HCT116 (cell line): ENCODE results near the gene APLN. TPM values are rescaled to one million over a fixed set of nuclear protein-coding genes. Genes with fewer than 3 reads are reported as not detected.

Experiments
- ATAC-seq: fragments of 200-7000 bp; cut with Tn5 transposase; 2 replicates; pipeline ENCODE4 v1.9.1; 2020; ENCODE audit warnings: mild to moderate bottlenecking, moderate library complexity
- BruUV-seq: library from RNA; stranded (reverse); fragments of 400-500 nt; replicated peaks from 2 replicates; lab custom pipeline; 2021; lab: Mats Ljungman, UMichigan
- CTCF ChIA-PET: fragments of 300-600 bp; sonication (Branson Sonifier 250); formaldehyde crosslinking; loops from one replicate; lab custom pipeline; 2021; ENCODE audit warnings: antibody characterized with exemption; lab: Charles Lee
- POLR2A ChIA-PET: fragments of 300-600, 350-600 bp; sonication (Branson Sonifier 250); formaldehyde crosslinking; loops from one replicate; lab custom pipeline; 2021; ENCODE audit warnings: antibody characterized with exemption; lab: Charles Lee
- RAD21 ChIA-PET, 2 experiments: fragments of 300-600 bp; sonication (Branson Sonifier 250); formaldehyde crosslinking; loops; one replicate each; lab custom pipeline; 2023; ENCODE audit warnings: low total read pairs in 2 of 2; ENCODE audit not compliant: uncharacterized antibody in 2 of 2, unreplicated experiment in 2 of 2, low non-redundant PET in 1 of 2; lab: Charles Lee
- DNase-seq: peaks from one replicate; pipeline ENCODE4 v3.0.0-alpha.2; 2010; ENCODE audit warnings: low read depth, low spot score
- H2AFZ ChIP-seq: fragments of 200-600 bp; shearing (Covaris generic), sonication (generic); 2 replicates; pipeline ENCODE4 v1.6.1; 2017; ENCODE audit warnings: low read depth, mixed run types, mixed read lengths, antibody characterized with exemption, low read length; ENCODE audit not compliant: poor library complexity, severe bottlenecking
- H3K27ac ChIP-seq: 2 replicates; pipeline ENCODE4 v1.5.1; 2012; ENCODE audit warnings: low read depth, low read length
- H3K27me3 ChIP-seq: fragments of 200-600 bp; sonication (generic); 2 replicates; pipeline ENCODE4 v1.6.1; 2016; ENCODE audit warnings: mixed run types, low read length, mixed read lengths; ENCODE audit not compliant: insufficient read depth
- H3K36me3 ChIP-seq, 2 experiments: fragments of 200-500 bp in 1 of 2; fragments of 200-600 bp in 1 of 2; sonication (Bioruptor generic) in 1 of 2; sonication (generic) in 1 of 2; 2 replicates each; pipeline versions ENCODE4 v1.5.1 to v1.6.1; 2014 to 2016; ENCODE audit warnings: low read length in 2 of 2, inconsistent platforms in 1 of 2, mixed read lengths in 1 of 2, mixed run types in 1 of 2; ENCODE audit not compliant: insufficient read depth in 2 of 2, control insufficient read depth in 1 of 2
- H3K4me1 ChIP-seq, 2 experiments: fragments of 200-600 bp in 1 of 2; sonication (generic) in 1 of 2; 2 replicates each; pipeline versions ENCODE4 v1.5.1 to v1.6.1; 2012 to 2017; ENCODE audit warnings: low read length in 2 of 2, inconsistent platforms in 1 of 2, mild to moderate bottlenecking in 1 of 2, mixed read lengths in 1 of 2, mixed run types in 1 of 2, moderate library complexity in 1 of 2; ENCODE audit not compliant: insufficient read depth in 2 of 2, control insufficient read depth in 1 of 2
- H3K4me2 ChIP-seq: fragments of 200-600 bp; sonication (generic); 2 replicates; pipeline ENCODE4 v1.6.1; 2017; ENCODE audit warnings: mixed run types, low read length, mixed read lengths
- H3K4me3 ChIP-seq, 2 experiments: fragments of 200-600 bp in 1 of 2; sonication (generic) in 1 of 2; replicated peaks in 1 of 2; 2 replicates each; pipeline ENCODE4 v1.5.1; 2011 to 2016; ENCODE audit warnings: low read length in 2 of 2, control low read depth in 1 of 2, low read depth in 1 of 2, mild to moderate bottlenecking in 1 of 2, mixed read lengths in 1 of 2, mixed run types in 1 of 2
- H3K79me2 ChIP-seq: fragments of 200-600 bp; sonication (generic); 2 replicates; pipeline ENCODE4 v1.6.1; 2017; ENCODE audit warnings: mild to moderate bottlenecking, mixed run types, low read length, moderate library complexity, mixed read lengths; ENCODE audit not compliant: insufficient read depth
- H3K9ac ChIP-seq: fragments of 200-600 bp; sonication (generic); 2 replicates; pipeline ENCODE4 v1.6.1; 2016; ENCODE audit warnings: low read length, mixed read lengths
- H3K9me2 ChIP-seq: fragments of 200-600 bp; sonication (generic), shearing (Covaris generic); 2 replicates; pipeline ENCODE4 v1.6.1; 2017; ENCODE audit warnings: mixed run types, mild to moderate bottlenecking, moderate library complexity; ENCODE audit not compliant: insufficient read depth
- H3K9me3 ChIP-seq, 2 experiments: fragments of 200-500 bp in 1 of 2; fragments of 200-600 bp in 1 of 2; sonication (Bioruptor generic) in 1 of 2; sonication (generic) in 1 of 2; 2 replicates each; pipeline ENCODE4 v1.6.1; 2014 to 2017; ENCODE audit warnings: low read length in 2 of 2, mixed read lengths in 2 of 2, inconsistent platforms in 1 of 2, low read depth in 1 of 2, mild to moderate bottlenecking in 1 of 2, mixed run types in 1 of 2, moderate library complexity in 1 of 2; ENCODE audit not compliant: control insufficient read depth in 1 of 2, insufficient read depth in 1 of 2
- H4K20me1 ChIP-seq: fragments of 200-600 bp; sonication (generic), shearing (Covaris generic); 2 replicates; pipeline ENCODE4 v1.6.1; 2017; ENCODE audit warnings: mixed run types, mild to moderate bottlenecking, moderate library complexity; ENCODE audit not compliant: insufficient read depth
- ATF3 ChIP-seq: IDR thresholded peaks from 2 replicates; pipeline ENCODE4 v1.6.1; 2012
- CBX3 ChIP-seq: IDR thresholded peaks from 2 replicates; pipeline ENCODE4 v1.6.1; 2012; ENCODE audit warnings: low read depth
- EZH2phosphoT487 ChIP-seq: fragments of 200-600 bp; IDR thresholded peaks from 2 replicates; pipeline ENCODE4 v1.6.1; 2018; ENCODE audit warnings: antibody characterized with exemption, borderline replicate concordance
- MAX ChIP-seq: IDR thresholded peaks from 2 replicates; pipeline ENCODE4 v1.6.1; 2012
- POLR2A ChIP-seq: IDR thresholded peaks from 2 replicates; pipeline ENCODE4 v1.7.0; 2011; ENCODE audit warnings: borderline replicate concordance; ENCODE audit not compliant: insufficient read depth, insufficient read length; ENCODE audit errors: extremely low read depth
- SIN3A ChIP-seq: IDR thresholded peaks from 2 replicates; pipeline ENCODE4 v1.6.1; 2012; ENCODE audit warnings: low read depth
- TCF7L2 ChIP-seq: IDR thresholded peaks from 2 replicates; pipeline ENCODE4 v1.7.0; 2011; ENCODE audit warnings: borderline replicate concordance, inconsistent platforms; ENCODE audit not compliant: insufficient read depth, insufficient read length; ENCODE audit errors: extremely low read depth
- YY1 ChIP-seq: IDR thresholded peaks from 2 replicates; pipeline ENCODE4 v1.6.1; 2011; ENCODE audit warnings: low read length, low read depth, moderate library complexity, mild to moderate bottlenecking; ENCODE audit not compliant: insufficient replicate concordance; ENCODE audit errors: extremely low read depth
- ZNF274 ChIP-seq: fragments of 200-500 bp; sonication (Bioruptor generic); IDR thresholded peaks from 2 replicates; pipeline ENCODE4 v1.6.1; 2014; ENCODE audit warnings: mild to moderate bottlenecking, low read depth, low read length, inconsistent platforms
- intact Hi-C: fragments of 100-400 bp; cut with micrococcal nuclease; formaldehyde crosslinking; loops from 2 replicates; pipeline ENCODE4 v1.10.0; 2022
- total RNA-seq: library from RNA; stranded (reverse); gene quantifications from one replicate; pipeline ENCODE4 v1.2.1, GENCODE V29; 2021; ENCODE audit not compliant: unreplicated experiment

Gene APLN
- total RNA-seq, 1 experiment from 2014 or later, result 0.22 TPM

GRCh38 chrX:129689796-129690195, 35.0 kb upstream of the APLN start:
- H3K9me3 ChIP-seq, result no peaks in the 10 kb centered on the region
- no peak overlapping the region for H2AFZ ChIP-seq
- no peaks in the 10 kb centered on the region for H3K27me3 ChIP-seq
- no peak overlapping the region for H3K27ac ChIP-seq
- ChIA-PET POLR2A (no interaction called here), CTCF (no interaction called here), RAD21 (no interaction called here)
- no peak overlapping the region for H3K4me3 ChIP-seq
- TF ChIP-seq ZNF274, result no peak
- no peak for TF ChIP-seq POLR2A
- TF ChIP-seq EZH2phosphoT487, result no peak
- no peak for TF ChIP-seq ATF3
- TF ChIP-seq TCF7L2, result no peak
- no peak for TF ChIP-seq MAX
- no peak for TF ChIP-seq YY1
- H3K79me2 ChIP-seq, result no peaks in the 10 kb centered on the region
- ATAC-seq, result no peak
- H3K9ac ChIP-seq, result no peak overlapping the region
- intact Hi-C loops, result no loop called here
- no peak overlapping the region for H3K4me2 ChIP-seq
- BruUV-seq, result no TSS peak
- DNase-seq, result no peak
- H3K36me3 ChIP-seq, result no peaks in the 10 kb centered on the region
- H4K20me1 ChIP-seq, result no peaks in the 10 kb centered on the region
- H3K9me2 ChIP-seq, result no peaks in the 10 kb centered on the region
- no peaks in the 10 kb centered on the region for H3K4me1 ChIP-seq

- ChIA-PET CTCF (interaction anchor here (0.5 kb wide), 1 partner anchor 9 kb away, joined by 3 read pairs; no protein-coding TSS in a partner anchor), RAD21 (no interaction called here)
- intact Hi-C loops, result no loop called here
Measured at GRCh38 chrX:129688097-129688496, 33.3 kb upstream of the APLN start.

More at GRCh38 chrX:129688097-129688496, 33.3 kb upstream of the APLN start:
- H3K9me2 ChIP-seq, result no peaks in the 10 kb centered on the region
- H3K27me3 ChIP-seq, result no peaks in the 10 kb centered on the region
- H2AFZ ChIP-seq, result no peak overlapping the region
- no peak overlapping the region for H3K9ac ChIP-seq
- H3K79me2 ChIP-seq, result no peaks in the 10 kb centered on the region
- no peaks in the 10 kb centered on the region for H3K36me3 ChIP-seq
- no peak for ATAC-seq
- no peak for TF ChIP-seq CBX3
- no peak for TF ChIP-seq TCF7L2
- TF ChIP-seq SIN3A, result no peak
- no peak overlapping the region for H3K4me2 ChIP-seq
- no peaks in the 10 kb centered on the region for H3K4me1 ChIP-seq
- POLR2A ChIA-PET, result no interaction called here
- no peaks in the 10 kb centered on the region for H4K20me1 ChIP-seq
- no peak overlapping the region for H3K27ac ChIP-seq
- no peak overlapping the region for H3K4me3 ChIP-seq
- BruUV-seq, result no TSS peak
- H3K9me3 ChIP-seq, result no peaks in the 10 kb centered on the region
- no peak for DNase-seq
